CD14-positive monocyte (primary cell): ENCODE results near the gene FBXW12. TPM values are rescaled to one million over a fixed set of nuclear protein-coding genes. Genes with fewer than 3 reads are reported as not detected.

Experiments
- DNase-seq, 3 donors: peaks; one replicate each; pipeline ENCODE4 v3.0.0-alpha.2; 2011 to 2022
- H2AFZ ChIP-seq: 2 replicates; pipeline ENCODE4 v1.6.0; 2012; ENCODE audit warnings: mild to moderate bottlenecking, low read depth, low read length, inconsistent platforms; ENCODE audit not compliant: insufficient read depth, poor library complexity, severe bottlenecking
- H3K27ac ChIP-seq, 2 donors: 1 replicate in 1 of 2; 2 replicates in 1 of 2; pipeline ENCODE4 v1.5.1; 2012 to 2013; ENCODE audit warnings: low read length in 2 of 2, control low read depth in 1 of 2, inconsistent platforms in 1 of 2, low read depth in 1 of 2, mild to moderate bottlenecking in 1 of 2
- H3K27me3 ChIP-seq, 2 donors: one replicate each; pipeline versions ENCODE4 v1.6.0 to v1.6.1; 2011 to 2013; ENCODE audit warnings: low read length in 2 of 2; ENCODE audit not compliant: control insufficient read depth in 2 of 2, insufficient read depth in 2 of 2
- H3K36me3 ChIP-seq, 2 donors: replicated peaks in 1 of 2; 1 replicate in 1 of 2; 2 replicates in 1 of 2; pipeline versions ENCODE4 v1.5.1 to v1.6.1; 2012 to 2013; ENCODE audit warnings: low read length in 2 of 2, control low read depth in 1 of 2, inconsistent platforms in 1 of 2, mild to moderate bottlenecking in 1 of 2; ENCODE audit not compliant: insufficient read depth in 2 of 2, control insufficient read depth in 1 of 2
- H3K4me1 ChIP-seq, 2 donors: 1 replicate in 1 of 2; 2 replicates in 1 of 2; pipeline versions ENCODE4 v1.5.1 to v1.6.1; 2012 to 2013; ENCODE audit warnings: low read length in 2 of 2, control low read depth in 1 of 2, inconsistent platforms in 1 of 2, mild to moderate bottlenecking in 1 of 2, moderate library complexity in 1 of 2; ENCODE audit not compliant: insufficient read depth in 2 of 2, control insufficient read depth in 1 of 2
- H3K4me2 ChIP-seq: replicated peaks from 2 replicates; pipeline ENCODE3; 2012; ENCODE audit warnings: low read length, moderate library complexity, mild to moderate bottlenecking; ENCODE audit not compliant: poor library complexity, severe bottlenecking; ENCODE audit errors: extremely low read depth
- H3K4me3 ChIP-seq, 3 experiments: fragments of 200-600 bp in 1 of 3; sonication (generic) in 1 of 3; replicated peaks in 1 of 3; 1 replicate in 2 of 3; 2 replicates in 1 of 3; pipeline ENCODE4 v1.5.1; 2011 to 2013; ENCODE audit warnings: low read length in 3 of 3, mild to moderate bottlenecking in 3 of 3, control low read depth in 2 of 3, low read depth in 2 of 3, inconsistent platforms in 1 of 3, moderate library complexity in 1 of 3
- H3K79me2 ChIP-seq: 2 replicates; pipeline ENCODE4 v1.6.0; 2012; ENCODE audit warnings: mild to moderate bottlenecking, control low read depth, inconsistent platforms, low read length, moderate library complexity; ENCODE audit not compliant: insufficient read depth
- H3K9ac ChIP-seq: 2 replicates; pipeline ENCODE4 v1.6.0; 2017; ENCODE audit warnings: low read length, mild to moderate bottlenecking; ENCODE audit not compliant: insufficient read depth, poor library complexity, severe bottlenecking
- H3K9me3 ChIP-seq, 2 donors: replicated peaks in 1 of 2; 1 replicate in 1 of 2; 2 replicates in 1 of 2; pipeline versions ENCODE4 v1.5.1 to v1.6.1; 2012 to 2013; ENCODE audit warnings: low read length in 2 of 2, control low read depth in 1 of 2; ENCODE audit not compliant: control insufficient read depth in 1 of 2, insufficient read depth in 1 of 2
- H4K20me1 ChIP-seq: 2 replicates; pipeline ENCODE4 v1.6.0; 2012; ENCODE audit warnings: mild to moderate bottlenecking, low read length, control low read depth, moderate library complexity; ENCODE audit not compliant: insufficient read depth
- H3K27ac Mint-ChIP-seq, 7 donors: one replicate each; pipeline ENCODE4 v1.8.0; 2020; ENCODE audit warnings: mild to moderate bottlenecking in 7 of 7, mixed read lengths in 7 of 7, moderate library complexity in 6 of 7, inconsistent platforms in 2 of 7
- H3K27me3 Mint-ChIP-seq, 3 donors: one replicate each; pipeline ENCODE4 v1.8.0; 2021 to 2022; ENCODE audit warnings: low read depth in 3 of 3, mild to moderate bottlenecking in 3 of 3, mixed read lengths in 3 of 3, moderate library complexity in 3 of 3, inconsistent platforms in 1 of 3
- H3K36me3 Mint-ChIP-seq, 2 donors: one replicate each; pipeline ENCODE4 v1.8.0; 2020; ENCODE audit warnings: mixed read lengths in 2 of 2, inconsistent platforms in 1 of 2, mild to moderate bottlenecking in 1 of 2
- H3K4me1 Mint-ChIP-seq: one replicate; pipeline ENCODE4 v1.8.0; 2020; ENCODE audit warnings: mild to moderate bottlenecking, mixed read lengths
- H3K4me3 Mint-ChIP-seq, 2 donors: one replicate each; pipeline ENCODE4 v1.8.0; 2020; ENCODE audit warnings: mild to moderate bottlenecking in 2 of 2, mixed read lengths in 2 of 2, moderate library complexity in 1 of 2
- H3K9me3 Mint-ChIP-seq, 7 donors: one replicate each; pipeline ENCODE4 v1.8.0; 2020 to 2022; ENCODE audit warnings: mixed read lengths in 7 of 7, mild to moderate bottlenecking in 6 of 7, moderate library complexity in 6 of 7, inconsistent platforms in 2 of 7
- WGBS: methylation state at CpG from one replicate; pipeline ENCODE4 v1.1.5; 2013; ENCODE audit warnings: missing lambda C conversion rate; ENCODE audit not compliant: insufficient coverage; 5-methylcytosine and 5-hydroxymethylcytosine counted together
- intact Hi-C, 2 donors: fragments of 100-400 bp; cut with micrococcal nuclease; formaldehyde crosslinking; loops; one replicate each; pipeline versions ENCODE4 v1.15.0 to v1.15.1; 2023
- polyA plus RNA-seq, 3 donors: library from polyadenylated mRNA; depleted of rRNA in 1 of 3; unstranded in 2 of 3; stranded (reverse) in 1 of 3; fragments of 300-500 nt in 2 of 3; fragments of >200 nt in 1 of 3; fragmentation: Illumina TruSeq in 2 of 3; gene quantifications; 1 replicate in 2 of 3; 2 replicates in 1 of 3; pipeline ENCODE4 v1.2.3, GENCODE V29; 2012 to 2021
- TF ChIP-seq, protein P1 (sequence below): fragments of 200-600 bp; IDR thresholded peaks from one replicate; pipeline ENCODE4 v1.8.0; 2022; ENCODE audit warnings: antibody characterized with exemption, mild to moderate bottlenecking

FBXW12 gene
- polyA plus RNA-seq, 3 donors: not detected

DNA sequence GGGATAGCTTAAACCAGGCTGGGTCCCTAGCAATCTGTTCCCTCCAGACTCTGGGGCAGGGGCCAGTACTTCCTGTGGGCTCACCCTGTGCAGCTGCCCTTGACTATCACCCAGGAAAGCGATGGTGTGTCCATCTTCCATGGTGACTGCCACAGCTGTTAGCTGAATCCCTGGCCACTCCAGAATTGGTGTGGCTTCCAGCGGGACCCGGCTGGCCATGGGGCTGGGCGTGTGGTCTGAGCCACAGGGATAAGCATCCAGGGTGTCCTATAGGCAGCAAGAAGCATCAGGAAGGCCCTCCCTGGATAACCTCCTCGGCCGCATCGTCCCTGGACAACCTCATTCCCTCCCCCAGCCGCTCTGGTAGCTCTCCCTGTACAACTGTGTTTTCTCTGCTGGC, 50.7 kb downstream of the FBXW12 start:
- no peaks in the 10 kb centered on the region for H3K9me3 Mint-ChIP-seq
- no peaks in the 10 kb centered on the region for H3K36me3 ChIP-seq
- TF ChIP-seq, protein P1, sequence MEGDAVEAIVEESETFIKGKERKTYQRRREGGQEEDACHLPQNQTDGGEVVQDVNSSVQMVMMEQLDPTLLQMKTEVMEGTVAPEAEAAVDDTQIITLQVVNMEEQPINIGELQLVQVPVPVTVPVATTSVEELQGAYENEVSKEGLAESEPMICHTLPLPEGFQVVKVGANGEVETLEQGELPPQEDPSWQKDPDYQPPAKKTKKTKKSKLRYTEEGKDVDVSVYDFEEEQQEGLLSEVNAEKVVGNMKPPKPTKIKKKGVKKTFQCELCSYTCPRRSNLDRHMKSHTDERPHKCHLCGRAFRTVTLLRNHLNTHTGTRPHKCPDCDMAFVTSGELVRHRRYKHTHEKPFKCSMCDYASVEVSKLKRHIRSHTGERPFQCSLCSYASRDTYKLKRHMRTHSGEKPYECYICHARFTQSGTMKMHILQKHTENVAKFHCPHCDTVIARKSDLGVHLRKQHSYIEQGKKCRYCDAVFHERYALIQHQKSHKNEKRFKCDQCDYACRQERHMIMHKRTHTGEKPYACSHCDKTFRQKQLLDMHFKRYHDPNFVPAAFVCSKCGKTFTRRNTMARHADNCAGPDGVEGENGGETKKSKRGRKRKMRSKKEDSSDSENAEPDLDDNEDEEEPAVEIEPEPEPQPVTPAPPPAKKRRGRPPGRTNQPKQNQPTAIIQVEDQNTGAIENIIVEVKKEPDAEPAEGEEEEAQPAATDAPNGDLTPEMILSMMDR: no peak
- H3K36me3 Mint-ChIP-seq: no peaks in the 10 kb centered on the region
- H3K4me3 Mint-ChIP-seq: no peak overlapping the region
- no peak overlapping the region for H3K9ac ChIP-seq
- no peaks in the 10 kb centered on the region for H3K4me1 ChIP-seq
- peaks cover 9% of the 10 kb centered on the region in 3 donors for H3K27me3 Mint-ChIP-seq
- no peak overlapping the region for H3K27ac ChIP-seq
- intact Hi-C loops: no loop called here
- 97% methylated on average over 8 of the region's 8 CpGs for WGBS
- no peak overlapping the region for H3K4me3 ChIP-seq
- no peaks in the 10 kb centered on the region for H3K4me1 Mint-ChIP-seq
- DNase-seq: no peak
- H3K27me3 ChIP-seq: peaks cover 0 to 5% of the 10 kb centered on the region in 2 donors
- no peak overlapping the region for H3K4me2 ChIP-seq
- H4K20me1 ChIP-seq: no peaks in the 10 kb centered on the region
- no peaks in the 10 kb centered on the region for H3K9me3 ChIP-seq
- H3K27ac Mint-ChIP-seq: no peak overlapping the region
- no peaks in the 10 kb centered on the region for H3K79me2 ChIP-seq
- H2AFZ ChIP-seq: no peak overlapping the region

DNA sequence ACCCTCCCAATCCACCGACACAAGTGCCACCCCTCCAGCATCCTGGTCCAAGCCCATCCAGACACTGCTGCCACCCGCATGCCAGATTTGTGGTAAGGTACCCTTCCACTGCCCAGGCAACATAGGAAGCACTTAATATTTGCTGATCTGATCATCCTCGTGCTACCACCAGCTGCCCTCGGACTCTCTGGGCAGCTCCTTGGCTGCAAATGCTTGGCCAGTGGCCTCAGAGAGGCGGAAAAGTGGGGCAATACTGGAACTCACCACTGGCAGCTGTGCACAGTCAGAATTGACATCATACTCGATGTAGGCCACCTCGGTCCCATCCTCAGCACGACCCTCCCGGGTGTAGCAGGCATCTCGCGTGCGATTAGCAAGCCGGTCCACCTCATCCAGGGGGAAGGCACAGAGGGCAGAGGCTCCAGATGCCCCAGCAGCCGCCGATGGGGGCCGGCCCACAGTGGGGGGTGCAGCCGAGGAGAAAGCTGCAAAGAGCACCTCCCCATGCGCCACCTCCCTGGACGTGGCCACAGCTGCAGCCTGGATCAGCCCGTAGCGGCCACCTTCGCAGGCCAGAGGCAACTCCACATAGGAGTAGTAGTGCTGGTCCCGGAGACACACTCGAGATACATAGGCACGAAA, 51.3 kb downstream of the FBXW12 start:
- WGBS: 94% methylated on average over 25 of the region's 25 CpGs
- Histone ChIP-seq H3K4me1 (peaks cover 0 to under 1% of the 10 kb centered on the region in 2 donors), H2AFZ (no peak overlapping the region), H3K9ac (no peak overlapping the region), H3K79me2 (no peaks in the 10 kb centered on the region), H3K4me3 (no peak overlapping the region), H3K4me2 (no peak overlapping the region), H3K27me3 (peaks cover under 1 to 12% of the 10 kb centered on the region in 2 donors), H3K36me3 (no peaks in the 10 kb centered on the region), H4K20me1 (no peaks in the 10 kb centered on the region), H3K27ac (no peak overlapping the region), H3K9me3 (no peaks in the 10 kb centered on the region)
- intact Hi-C loops: no loop called here
- TF ChIP-seq, protein P1: no peak
- Mint-ChIP-seq H3K36me3 (peaks cover 0 to 3% of the 10 kb centered on the region in 2 donors), H3K4me1 (no peaks in the 10 kb centered on the region), H3K27me3 (peaks cover 15 to 16% (median 16%) of the 10 kb centered on the region in 3 donors), H3K9me3 (peaks cover 0 to 4% (median 0%) of the 10 kb centered on the region in 7 donors), H3K27ac (no peak overlapping the region), H3K4me3 (no peak overlapping the region)
- no peak for DNase-seq
